RKO (cell line): ENCODE results near the gene SGSH.
"Not testable (repeated sequence)": the region's sequence is repeated elsewhere in the genome, so short reads cannot be mapped to it uniquely, and the experiment has no call there.

Experiments
- DNase-seq: peaks from one replicate; pipeline ENCODE4 v3.0.0-alpha.2; 2016; ENCODE audit warnings: low spot score

The SGSH gene

DNA sequence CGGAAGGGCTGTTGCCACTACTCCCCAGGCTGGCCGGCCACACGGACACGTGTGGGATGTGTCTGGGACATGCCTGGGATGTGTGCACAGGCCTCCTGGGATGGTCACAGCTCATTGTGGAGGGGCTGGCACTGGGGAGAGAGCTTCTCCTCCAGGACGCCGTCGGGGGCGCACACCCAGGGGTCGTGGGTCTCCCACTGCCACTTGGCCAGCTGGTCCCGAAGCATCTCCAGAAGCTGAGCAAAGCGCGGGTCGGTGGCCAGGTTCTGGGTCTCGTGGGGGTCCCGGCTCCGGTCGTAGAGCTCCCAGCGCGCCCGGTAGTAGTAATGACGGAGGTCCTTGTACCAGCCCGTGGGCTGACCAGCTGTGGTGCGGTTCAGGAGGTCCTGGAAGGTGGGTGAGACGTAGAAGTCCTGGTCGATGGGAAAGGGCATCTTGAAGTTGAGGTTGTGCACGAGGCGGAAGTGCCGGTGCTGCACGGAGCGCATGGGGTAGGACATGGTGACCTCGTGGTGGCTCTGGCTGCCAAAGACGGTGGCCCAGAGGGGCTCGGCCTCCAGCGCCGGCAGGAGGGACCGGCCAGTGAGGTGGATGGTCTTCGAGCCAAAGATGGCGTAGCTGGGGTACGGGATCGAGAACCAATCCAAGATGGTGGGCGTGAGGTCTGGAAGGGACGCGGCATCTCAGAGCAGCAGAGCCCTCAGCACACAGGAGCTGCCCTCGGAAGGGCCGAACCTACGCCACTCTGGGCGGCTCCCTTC lies 9.6 kb downstream of the SGSH start:
- no peak for DNase-seq

GRCh38 chr17:80209765-80210164 lies 10.4 kb downstream of the SGSH start:
- no peak for DNase-seq

- DNase-seq, result no peak
These were observed 12.1 kb downstream of the SGSH start for GRCh38 chr17:80208050-80208449.

GRCh38 chr17:80205811-80206210 lies 14.3 kb downstream of the SGSH start:
- DNase-seq, result no peak

- no peak for DNase-seq
These were observed 15.3 kb downstream of the SGSH start for GRCh38 chr17:80204626-80205468.

DNA sequence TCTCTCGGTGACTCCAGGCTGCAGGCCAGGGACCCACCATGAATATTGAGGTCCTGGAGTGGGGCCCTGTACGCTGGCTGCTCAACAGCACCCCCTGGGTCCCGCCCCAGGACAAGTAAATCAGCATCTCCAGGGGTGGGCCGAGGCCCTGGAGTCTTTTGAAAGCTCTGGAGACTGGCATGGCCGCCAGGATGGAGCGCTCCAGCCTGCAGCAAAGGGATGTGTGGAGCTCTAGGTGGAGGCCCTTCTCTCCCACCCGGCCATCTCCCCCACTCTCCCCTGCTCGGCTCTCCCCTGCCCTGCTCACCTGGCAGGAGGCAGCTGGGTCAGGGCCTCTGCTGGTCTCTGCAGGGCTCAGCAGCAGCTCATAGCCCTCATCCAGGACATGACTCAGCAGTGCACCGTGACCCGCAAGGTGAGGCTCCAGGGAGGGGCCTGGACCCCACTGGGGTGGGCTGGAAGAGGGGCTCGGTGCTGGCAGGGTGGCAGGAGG lies 16.6 kb downstream of the SGSH start:
- DNase-seq, result no peak

DNA sequence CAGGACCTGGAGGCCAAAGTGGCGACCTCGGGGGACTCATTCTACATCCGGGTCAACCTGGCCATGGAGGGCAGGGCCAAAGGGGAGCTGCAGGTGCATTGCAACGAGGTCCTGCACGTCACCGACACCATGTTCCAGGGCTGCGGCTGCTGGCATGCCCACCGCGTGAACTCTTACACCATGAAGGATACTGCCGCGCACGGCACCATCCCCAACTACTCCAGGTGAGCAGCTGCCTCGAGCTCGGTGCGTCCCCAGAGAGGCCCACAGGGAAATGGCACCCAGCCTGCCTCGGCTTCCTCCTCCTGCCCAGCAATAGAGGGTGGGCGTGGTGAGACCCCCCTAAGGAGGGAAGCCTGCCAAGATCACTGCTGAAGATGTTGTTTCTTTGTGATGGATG lies 17.9 kb downstream of the SGSH start:
- DNase-seq, result no peak

GRCh38 chr17:80201446-80201845 lies 18.7 kb downstream of the SGSH start:
- DNase-seq, result no peak

DNA sequence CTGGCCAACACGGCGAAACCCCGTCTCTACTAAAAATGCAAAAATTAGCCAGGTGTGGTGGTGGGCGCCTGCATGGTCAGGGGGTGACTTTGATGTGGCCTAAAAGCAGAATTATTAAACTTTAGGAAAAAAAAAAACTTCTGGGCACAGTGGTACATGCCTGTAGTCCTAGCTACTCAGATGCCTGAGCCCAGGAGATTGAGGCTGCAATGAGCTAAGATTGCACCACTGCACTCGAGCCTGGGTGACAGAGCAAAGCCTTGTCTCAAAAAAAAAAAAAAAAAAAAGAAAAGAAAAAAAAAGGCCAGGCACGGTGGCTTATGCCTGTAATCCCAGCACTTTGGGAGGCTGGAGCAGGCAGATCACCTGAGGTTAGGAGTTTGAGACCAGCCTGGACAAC lies 20.8 kb downstream of the SGSH start:
- not testable (repeated sequence) for DNase-seq

DNA sequence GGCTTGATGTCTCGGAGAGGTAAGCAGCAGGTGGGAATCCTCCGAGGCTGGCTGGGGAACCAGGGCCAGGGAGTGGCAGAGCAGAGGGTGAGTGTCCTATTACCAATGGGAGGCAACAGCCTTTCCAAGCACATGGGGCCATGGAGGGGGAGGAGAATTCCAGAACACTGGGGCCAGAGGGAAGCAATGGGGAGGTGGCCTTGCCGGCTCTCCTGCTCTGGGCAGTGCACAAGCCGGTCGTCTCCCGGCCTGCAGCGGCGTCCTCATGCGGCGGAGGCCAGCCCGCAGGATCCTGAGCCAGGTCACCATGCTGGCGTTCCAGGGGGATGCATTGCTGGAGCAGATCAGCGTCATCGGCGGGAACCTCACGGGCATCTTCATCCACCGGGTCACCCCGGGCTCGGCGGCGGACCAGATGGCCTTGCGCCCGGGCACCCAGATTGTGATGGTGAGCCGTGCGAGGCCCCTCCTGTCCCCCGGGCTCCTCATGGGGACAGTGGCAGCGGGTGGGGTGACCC lies 21.9 kb downstream of the SGSH start:
- DNase-seq, result no peak

- no peak for DNase-seq
These were observed 23.5 kb downstream of the SGSH start for GRCh38 chr17:80196652-80197051.

- DNase-seq, result peak; percentile 12
These were observed 24.2 kb downstream of the SGSH start for GRCh38 chr17:80195671-80196529.

DNA sequence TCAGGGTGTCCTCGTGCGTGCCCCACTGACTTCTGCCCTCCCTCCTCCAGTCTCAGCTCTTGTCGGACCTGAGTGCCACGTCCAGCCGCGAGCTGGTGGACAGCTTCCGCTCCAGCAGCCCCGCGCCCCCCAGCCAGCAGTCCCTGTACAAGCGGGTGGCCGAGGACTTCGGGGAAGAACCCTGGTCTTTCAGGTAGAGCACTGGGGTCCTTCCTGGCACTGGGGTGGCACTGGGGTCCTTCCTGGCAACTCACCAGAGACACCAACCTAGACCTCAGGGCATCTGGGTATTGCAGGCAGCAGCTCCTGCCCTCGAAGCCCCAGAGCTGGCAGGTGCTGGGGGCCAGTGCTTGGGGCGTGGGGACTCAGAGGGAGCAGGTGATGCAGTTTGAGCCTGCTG lies 25.0 kb downstream of the SGSH start:
- no peak for DNase-seq

GRCh38 chr17:80191865-80192661 lies 28.1 kb downstream of the SGSH start:
- DNase-seq, result no peak

DNA sequence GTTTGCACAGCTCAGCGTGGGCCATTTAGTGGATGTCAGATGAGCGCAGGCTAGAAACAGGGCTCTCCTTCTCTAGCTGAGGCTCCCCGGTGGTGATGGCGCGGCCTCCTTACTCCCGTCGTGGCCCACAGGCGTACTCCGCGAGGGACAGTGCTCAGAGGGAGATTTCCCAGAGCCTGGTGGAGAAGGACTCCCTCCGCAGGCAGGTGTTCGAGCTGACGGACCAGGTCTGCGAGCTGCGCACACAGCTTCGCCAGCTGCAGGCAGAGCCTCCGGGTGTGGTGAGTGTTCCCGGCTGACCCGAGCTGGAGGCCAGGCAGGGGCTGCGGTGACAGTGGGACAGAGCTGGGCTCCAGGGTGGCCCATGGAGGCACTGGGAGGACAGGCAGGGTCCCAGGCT lies 28.9 kb downstream of the SGSH start:
- DNase-seq, result no peak

DNA sequence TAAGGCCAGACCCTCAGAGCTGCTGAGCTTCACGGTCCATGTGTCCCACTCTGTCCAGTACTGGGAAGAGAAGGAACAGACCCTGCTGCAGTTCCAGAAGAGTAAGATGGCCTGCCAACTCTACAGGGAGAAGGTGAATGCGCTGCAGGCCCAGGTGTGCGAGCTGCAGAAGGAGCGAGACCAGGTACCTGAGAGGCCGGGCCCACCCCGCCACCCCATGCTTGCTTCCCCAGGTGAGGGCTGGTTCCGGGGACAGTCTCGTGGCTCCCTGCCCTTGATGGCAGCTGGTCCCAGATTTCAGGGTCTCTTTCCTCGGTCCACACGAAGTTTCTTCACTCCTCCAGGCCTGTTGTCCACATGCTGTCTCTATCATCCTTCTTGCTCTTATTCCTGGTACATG lies 29.4 kb downstream of the SGSH start:
- DNase-seq, result no peak

DNA sequence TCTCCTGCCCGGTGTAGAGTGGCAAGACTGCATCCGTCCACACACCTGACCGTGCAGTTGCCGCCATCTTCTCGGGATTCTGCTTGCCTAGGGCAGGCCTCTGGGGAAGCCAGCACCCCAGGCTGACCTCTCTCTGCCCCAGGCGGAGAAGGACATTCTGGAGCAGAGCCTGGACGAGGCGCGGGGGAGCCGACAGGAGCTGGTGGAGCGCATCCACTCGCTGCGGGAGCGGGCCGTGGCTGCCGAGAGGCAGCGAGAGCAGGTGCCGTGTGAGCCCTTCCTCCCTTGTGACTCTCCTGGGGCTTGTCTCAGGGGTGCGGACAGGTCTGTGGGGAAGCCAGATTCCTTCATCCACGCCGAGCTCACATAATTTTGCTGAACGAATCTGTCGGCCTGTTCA lies 30.5 kb downstream of the SGSH start:
- no peak for DNase-seq

GRCh38 chr17:80187515-80187941 lies 32.6 kb downstream of the SGSH start:
- no peak for DNase-seq

DNA sequence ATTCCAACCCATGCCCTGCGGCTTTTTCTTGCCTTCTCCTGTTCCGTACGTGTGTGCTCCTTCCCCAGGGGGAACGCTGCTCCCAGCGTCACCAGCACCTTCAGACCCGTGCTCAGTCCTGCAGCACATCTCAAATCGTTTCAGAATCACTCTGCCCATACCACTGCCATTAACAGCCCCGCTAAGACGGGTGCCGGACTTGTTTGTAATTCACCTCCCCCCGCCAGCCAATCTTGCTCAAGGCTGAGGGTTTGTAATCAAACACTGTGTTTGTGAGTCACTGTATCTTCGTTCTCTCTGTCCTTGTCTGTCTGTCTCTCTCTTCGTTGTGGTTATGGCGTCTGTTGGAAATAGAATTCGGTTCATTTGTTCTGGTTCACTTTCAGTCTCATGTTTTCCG lies 33.0 kb downstream of the SGSH start:
- no peak for DNase-seq

DNA sequence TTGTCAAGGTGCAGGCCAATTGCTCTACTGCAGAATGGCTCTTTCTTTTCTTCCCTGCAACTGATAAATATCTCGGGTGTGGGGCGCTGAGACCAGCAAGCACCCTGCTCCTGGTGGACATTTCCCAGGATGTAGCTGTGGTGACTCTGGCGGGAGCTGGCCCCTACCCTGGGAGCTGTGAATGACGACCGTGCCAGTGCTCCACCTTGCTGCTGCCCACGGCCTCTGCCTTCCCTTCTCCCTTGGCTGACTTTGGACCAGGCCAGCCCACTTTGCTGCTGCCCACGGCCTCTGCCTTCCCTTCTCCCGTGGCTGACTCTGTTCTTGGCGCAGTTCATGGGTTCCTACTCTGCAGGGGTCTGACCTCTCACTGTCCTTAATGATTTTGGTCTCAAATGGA lies 34.2 kb downstream of the SGSH start:
- no peak for DNase-seq

- no peak for DNase-seq
These were observed 35.8 kb downstream of the SGSH start for GRCh38 chr17:80184423-80184714.
